Measurements from ENCODE around the gene MAGEF1.

The MAGEF1 gene

DNA sequence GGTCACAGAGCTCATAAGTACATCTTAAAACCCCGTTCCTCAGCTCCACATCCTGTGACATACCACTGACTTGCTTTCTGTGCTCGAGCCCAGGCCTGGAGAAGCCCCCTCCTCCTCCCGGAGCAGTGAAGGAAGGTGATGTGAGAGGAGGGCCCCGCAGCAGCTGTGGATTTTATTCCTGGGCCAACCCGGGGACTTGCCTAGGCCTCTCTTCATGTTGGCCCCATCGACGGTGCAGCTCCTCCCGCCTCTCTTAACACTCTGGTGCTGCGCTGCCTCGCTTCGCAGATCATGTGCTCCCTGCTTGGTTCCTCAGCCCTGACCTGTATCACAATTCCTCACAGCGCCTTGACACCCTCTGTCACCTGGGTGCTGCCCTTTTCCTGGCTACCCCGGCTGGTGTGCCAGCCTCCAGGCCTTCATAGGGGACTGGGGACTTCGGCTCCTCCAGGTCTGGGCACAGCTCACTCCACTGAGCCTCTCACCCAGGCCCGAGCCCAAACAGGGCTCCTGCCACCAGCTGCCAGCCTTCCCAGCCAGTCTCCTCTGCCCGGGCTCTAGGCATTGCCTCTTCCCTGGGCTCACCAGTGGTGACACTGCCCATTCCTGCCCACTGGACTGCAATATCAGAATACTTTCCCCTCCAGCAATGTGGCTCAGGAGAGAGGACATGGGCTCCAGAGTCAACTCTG, 21.5 kb downstream of the MAGEF1 start:
- DNase-seq = peak; percentile 54

GRCh38 chr3:184688882-184689271, 23.0 kb downstream of the MAGEF1 start:
- DNase-seq = no peak

GRCh38 chr3:184688251-184688881, 23.5 kb downstream of the MAGEF1 start:
- DNase-seq = peak; percentile 62

GRCh38 chr3:184687363-184688015, 24.4 kb downstream of the MAGEF1 start:
- DNase-seq = peak; percentile 83

DNA sequence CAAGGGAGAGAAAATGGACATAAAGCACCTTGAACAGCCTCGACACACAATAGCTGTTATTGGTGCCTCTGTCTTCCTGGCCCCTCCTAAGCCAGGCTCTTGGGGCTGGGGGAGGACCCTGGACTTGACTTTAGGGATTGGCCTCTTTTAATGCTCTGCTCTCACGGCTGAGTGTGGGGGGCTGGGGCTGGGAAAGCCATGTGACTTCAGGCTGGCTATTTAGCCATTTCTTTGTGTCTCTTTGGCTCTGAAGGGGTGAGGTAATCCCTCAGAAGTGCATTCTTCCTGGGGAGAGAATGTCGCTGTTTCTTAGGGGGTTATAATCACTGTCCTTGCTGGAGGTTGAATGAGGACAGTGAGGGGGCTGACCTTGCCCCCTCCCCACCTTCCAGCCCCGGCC, 26.2 kb downstream of the MAGEF1 start:
- peak; percentile 63 for DNase-seq

- peak; percentile 42 for DNase-seq
These were observed 26.8 kb downstream of the MAGEF1 start for GRCh38 chr3:184685055-184685454.

- no peak for DNase-seq
These were observed 27.8 kb downstream of the MAGEF1 start for GRCh38 chr3:184683900-184684560.

DNA sequence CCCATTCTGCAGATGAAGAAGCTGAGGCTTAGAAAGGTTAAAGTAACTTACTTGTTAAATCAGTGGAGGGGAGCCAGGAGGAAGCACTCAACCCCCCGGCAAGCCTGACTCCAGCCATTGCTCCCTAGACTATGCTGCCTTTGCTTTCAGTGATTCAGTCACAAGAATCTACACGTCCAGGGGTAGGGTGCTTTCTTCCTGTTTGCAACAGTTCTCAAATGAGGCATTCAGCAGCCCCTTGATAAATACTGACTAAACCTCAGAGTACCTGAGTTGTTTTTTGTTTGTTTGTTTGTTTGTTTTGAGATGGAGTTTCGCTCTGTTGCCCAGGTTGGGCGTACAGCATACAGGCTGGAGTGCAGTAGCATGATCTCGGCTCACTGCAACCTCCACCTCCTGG, 28.6 kb downstream of the MAGEF1 start:
- no peak for DNase-seq

- no peak for DNase-seq
These were observed 29.2 kb downstream of the MAGEF1 start for GRCh38 chr3:184682671-184683070.

- DNase-seq = peak; percentile 58
These were observed 31.2 kb downstream of the MAGEF1 start for GRCh38 chr3:184680385-184681345.

GRCh38 chr3:184679056-184679816, 32.6 kb downstream of the MAGEF1 start:
- DNase-seq = peak; percentile 91

- DNase-seq = no peak
These were observed 33.4 kb downstream of the MAGEF1 start for GRCh38 chr3:184678317-184679055.

GRCh38 chr3:184677344-184678316, 34.2 kb downstream of the MAGEF1 start:
- DNase-seq = no peak

DNA sequence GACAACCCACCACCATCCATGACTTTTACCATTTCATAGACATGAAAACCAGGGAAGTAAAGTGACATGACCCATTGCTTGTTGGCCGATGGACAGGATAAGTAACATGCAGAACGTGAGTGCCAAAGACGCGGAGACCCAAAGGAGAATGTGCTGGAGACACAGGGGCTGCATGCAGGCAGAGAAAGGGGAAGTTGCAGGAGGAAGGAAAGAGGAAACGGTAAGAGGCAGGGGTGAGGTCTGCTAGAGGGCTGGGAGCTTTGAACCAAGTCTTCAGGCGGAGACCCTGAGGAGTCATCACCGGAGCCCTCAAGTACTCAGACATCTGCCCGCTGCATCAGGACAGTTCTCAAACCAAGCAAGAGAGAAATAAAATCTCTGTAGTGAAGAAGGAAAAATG, 34.9 kb downstream of the MAGEF1 start:
- DNase-seq = no peak

- DNase-seq = no peak
These were observed 37.2 kb downstream of the MAGEF1 start for GRCh38 chr3:184674626-184675025.

DNA sequence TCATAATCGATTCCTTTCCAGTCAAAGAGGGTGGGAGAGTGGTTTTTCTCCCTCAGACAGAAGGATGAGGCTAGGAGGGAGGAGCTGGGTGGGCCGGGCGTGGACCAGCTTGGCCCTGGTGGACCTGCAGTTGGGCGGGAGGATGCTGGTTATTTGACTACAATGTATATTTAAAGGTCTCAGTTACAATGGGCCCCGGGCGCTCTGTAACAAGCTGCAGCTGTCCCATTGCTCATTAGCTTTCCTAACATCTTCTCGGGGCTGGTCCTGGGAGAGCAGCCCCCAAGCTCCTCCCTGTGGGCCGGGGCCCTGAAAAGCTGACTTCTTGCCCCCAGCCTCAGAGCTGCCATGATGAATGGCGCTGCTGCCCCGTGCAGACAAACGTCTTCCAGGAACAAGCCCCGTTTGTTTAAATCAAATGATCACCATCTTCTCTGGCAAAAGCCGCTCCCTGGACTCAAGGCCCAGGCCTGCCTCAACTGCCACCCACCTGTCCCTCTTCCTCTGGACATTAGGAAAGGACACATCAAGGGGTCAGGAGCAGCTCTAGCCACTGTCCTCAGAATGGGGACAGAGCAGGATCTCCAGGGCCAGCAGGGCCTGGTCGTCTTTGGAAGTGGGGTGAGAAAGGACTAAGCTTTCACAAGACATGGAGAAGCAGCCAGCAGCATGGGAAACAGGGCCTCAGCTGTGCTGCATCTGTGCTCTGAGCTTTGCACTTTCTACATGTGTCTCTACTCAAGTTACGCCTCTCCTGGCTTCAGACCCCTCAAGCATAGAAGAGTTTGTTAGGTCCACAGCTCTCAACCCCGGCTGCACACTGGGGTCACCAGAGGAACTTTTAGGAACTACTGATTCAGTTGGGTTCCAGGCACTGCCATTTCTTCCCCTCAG, 38.6 kb downstream of the MAGEF1 start:
- peak; percentile 58 for DNase-seq

- DNase-seq = no peak
These were observed 39.5 kb downstream of the MAGEF1 start for GRCh38 chr3:184672335-184672734.

- no peak for DNase-seq
These were observed 41.7 kb downstream of the MAGEF1 start for GRCh38 chr3:184670091-184670602.
